Measurements from ENCODE around the gene HARS2.
A peak's percentile ranks its signal among the peaks of the same experiment; 100 is the strongest.

HARS2 gene, protein sequence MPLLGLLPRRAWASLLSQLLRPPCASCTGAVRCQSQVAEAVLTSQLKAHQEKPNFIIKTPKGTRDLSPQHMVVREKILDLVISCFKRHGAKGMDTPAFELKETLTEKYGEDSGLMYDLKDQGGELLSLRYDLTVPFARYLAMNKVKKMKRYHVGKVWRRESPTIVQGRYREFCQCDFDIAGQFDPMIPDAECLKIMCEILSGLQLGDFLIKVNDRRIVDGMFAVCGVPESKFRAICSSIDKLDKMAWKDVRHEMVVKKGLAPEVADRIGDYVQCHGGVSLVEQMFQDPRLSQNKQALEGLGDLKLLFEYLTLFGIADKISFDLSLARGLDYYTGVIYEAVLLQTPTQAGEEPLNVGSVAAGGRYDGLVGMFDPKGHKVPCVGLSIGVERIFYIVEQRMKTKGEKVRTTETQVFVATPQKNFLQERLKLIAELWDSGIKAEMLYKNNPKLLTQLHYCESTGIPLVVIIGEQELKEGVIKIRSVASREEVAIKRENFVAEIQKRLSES

DNA sequence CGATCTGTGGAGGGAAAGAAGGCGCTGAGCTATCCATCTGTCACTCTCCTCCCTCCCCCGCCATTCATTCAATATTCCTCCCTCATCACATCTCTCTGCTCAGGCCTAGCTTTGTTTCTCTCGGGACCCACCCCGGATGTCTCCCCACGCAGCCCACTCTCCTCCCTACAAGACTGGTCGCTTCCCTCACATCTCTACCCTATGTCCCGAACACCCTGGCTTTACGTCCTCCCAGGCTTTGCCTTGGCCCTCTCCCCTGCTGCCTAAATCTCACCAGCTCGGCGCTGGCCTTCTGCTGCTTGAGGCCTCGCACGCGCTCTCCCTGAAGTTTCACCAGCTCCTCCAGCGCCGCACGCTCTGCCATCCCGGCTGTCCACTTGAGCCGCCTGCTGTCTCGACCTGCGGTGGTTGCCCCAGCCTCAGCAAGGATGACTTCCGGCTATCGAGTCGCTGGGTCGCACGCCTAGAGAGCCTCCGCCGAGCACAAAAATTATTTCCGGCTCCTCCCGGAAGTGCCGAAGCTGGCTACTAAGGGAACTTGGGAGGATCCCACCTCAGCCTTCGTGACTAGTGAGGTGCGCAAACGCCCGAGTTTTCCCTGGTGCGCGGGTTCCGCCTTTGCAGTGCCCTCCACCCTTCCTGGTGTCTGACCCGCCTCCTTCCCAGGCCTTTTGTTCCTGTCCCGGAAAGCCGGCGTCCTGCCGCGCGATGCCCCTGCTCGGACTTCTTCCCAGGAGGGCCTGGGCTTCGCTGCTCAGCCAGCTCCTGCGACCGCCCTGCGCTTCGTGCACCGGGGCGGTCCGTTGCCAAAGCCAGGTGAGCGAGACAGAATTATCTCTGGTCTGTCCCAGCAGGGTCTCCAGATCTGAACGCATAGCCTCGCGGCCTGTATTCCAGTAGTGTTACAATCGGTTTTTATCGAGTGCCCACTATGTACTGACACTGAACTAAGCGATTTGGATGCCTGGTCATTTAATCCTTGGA, at the start of gene HARS2, which contains the start of gene HARS1:
Gene HARS2 (plus strand): TSS at position 515 of the 984 bp plus-strand sequence. CDS start 194 bp downstream, at position 709.
Gene HARS1 (minus strand): TSS at position 430 of the 984 bp plus-strand sequence. CDS start 66 bp downstream, at position 364.
- Histone ChIP-seq H3K27ac (ENCODE audit: low read depth, low read length, poor library complexity, severe bottlenecking) (peak within 1 kb of the TSS; percentile 11), H3K9me3 (ENCODE audit: low read length) (no peaks in the 10 kb centered on the region), H3K4me1 (ENCODE audit: insufficient read depth, low read length, severe bottlenecking) (peaks cover 22% of the 10 kb centered on the region), H4K20me1 (ENCODE audit: insufficient read depth, low read length) (no peaks in the 10 kb centered on the region), H3F3A (ENCODE audit: insufficient read depth, low read length) (no peaks in the 10 kb centered on the region), H2AFZ (ENCODE audit: low read length) (no peak within 1 kb of the TSS), H3K9ac (ENCODE audit: low read length) (peak within 1 kb of the TSS; percentile 91), H3K4me2 (ENCODE audit: low read length) (peak within 1 kb of the TSS; percentile 76), H3K9me2 (ENCODE audit: low read depth, low read length) (no peaks in the 10 kb centered on the region), H3K79me2 (ENCODE audit: insufficient read depth, low read length) (peaks cover 16% of the 10 kb centered on the region), H3K27me3 (ENCODE audit: insufficient read depth, low read length) (no peaks in the 10 kb centered on the region), H3K36me3 (ENCODE audit: insufficient read depth, low read length) (peaks cover 58% of the 10 kb centered on the region), H3K4me3 (ENCODE audit: low read depth, low read length, poor library complexity, severe bottlenecking) (peak within 1 kb of the TSS; percentile 85)
- TF ChIP-seq, protein P1, sequence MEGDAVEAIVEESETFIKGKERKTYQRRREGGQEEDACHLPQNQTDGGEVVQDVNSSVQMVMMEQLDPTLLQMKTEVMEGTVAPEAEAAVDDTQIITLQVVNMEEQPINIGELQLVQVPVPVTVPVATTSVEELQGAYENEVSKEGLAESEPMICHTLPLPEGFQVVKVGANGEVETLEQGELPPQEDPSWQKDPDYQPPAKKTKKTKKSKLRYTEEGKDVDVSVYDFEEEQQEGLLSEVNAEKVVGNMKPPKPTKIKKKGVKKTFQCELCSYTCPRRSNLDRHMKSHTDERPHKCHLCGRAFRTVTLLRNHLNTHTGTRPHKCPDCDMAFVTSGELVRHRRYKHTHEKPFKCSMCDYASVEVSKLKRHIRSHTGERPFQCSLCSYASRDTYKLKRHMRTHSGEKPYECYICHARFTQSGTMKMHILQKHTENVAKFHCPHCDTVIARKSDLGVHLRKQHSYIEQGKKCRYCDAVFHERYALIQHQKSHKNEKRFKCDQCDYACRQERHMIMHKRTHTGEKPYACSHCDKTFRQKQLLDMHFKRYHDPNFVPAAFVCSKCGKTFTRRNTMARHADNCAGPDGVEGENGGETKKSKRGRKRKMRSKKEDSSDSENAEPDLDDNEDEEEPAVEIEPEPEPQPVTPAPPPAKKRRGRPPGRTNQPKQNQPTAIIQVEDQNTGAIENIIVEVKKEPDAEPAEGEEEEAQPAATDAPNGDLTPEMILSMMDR (IDR thresholded peaks at IDR 0.05; ENCODE audit: low read length), result no peak
- no peak for TF ChIP-seq EZH2 (IDR thresholded peaks at IDR 0.05; ENCODE audit: borderline replicate concordance, low read length)

DNA sequence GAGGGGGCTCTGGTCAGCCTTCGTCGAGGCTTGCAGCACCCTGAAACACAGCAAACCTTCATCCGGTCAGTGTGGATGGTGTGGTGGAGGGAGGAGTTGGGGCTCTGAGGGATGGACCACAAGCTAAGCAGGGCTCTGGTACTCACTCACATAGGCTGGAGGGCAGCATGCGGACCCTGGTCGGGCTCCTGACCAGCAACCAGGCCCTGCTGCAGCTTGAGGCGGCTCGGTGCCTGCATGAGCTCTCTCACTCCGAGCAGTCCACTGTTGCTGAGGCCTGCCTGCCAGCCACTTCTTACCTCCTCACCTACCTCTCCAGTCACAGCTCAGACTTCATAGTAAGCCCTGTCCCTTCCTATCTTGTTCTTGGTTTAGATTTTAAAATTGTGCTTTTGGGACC, 49.5 kb upstream of the HARS2 start:
- Histone ChIP-seq H3K9ac (ENCODE audit: low read length) (no peak overlapping the region), H2AFZ (ENCODE audit: low read length) (no peak overlapping the region), H3K4me2 (ENCODE audit: low read length) (no peak overlapping the region), H3K9me2 (ENCODE audit: low read depth, low read length) (no peaks in the 10 kb centered on the region), H4K20me1 (ENCODE audit: insufficient read depth, low read length) (no peaks in the 10 kb centered on the region), H3K27me3 (ENCODE audit: insufficient read depth, low read length) (no peaks in the 10 kb centered on the region), H3K36me3 (ENCODE audit: insufficient read depth, low read length) (peaks cover 52% of the 10 kb centered on the region; the same call in 1 of the 2 replicates), H3K4me1 (ENCODE audit: insufficient read depth, low read length, severe bottlenecking) (peaks cover 36% of the 10 kb centered on the region), H3K79me2 (ENCODE audit: insufficient read depth, low read length) (peaks cover 6% of the 10 kb centered on the region), H3F3A (ENCODE audit: insufficient read depth, low read length) (no peaks in the 10 kb centered on the region), H3K27ac (ENCODE audit: low read depth, low read length, poor library complexity, severe bottlenecking) (no peak overlapping the region), H3K9me3 (ENCODE audit: low read length) (no peaks in the 10 kb centered on the region), H3K4me3 (ENCODE audit: low read depth, low read length, poor library complexity, severe bottlenecking) (no peak overlapping the region)
- TF ChIP-seq, protein P1 (IDR thresholded peaks at IDR 0.05; ENCODE audit: low read length), result no peak
- TF ChIP-seq EZH2 (IDR thresholded peaks at IDR 0.05; ENCODE audit: borderline replicate concordance, low read length), result no peak

GRCh38 chr5:140642718-140643117, 48.5 kb upstream of the HARS2 start:
- TF ChIP-seq, protein P1 (IDR thresholded peaks at IDR 0.05; ENCODE audit: low read length), result no peak
- no peak for TF ChIP-seq EZH2 (IDR thresholded peaks at IDR 0.05; ENCODE audit: borderline replicate concordance, low read length)
- Histone ChIP-seq H3K9ac (ENCODE audit: low read length) (no peak overlapping the region), H4K20me1 (ENCODE audit: insufficient read depth, low read length) (no peaks in the 10 kb centered on the region), H3K27ac (ENCODE audit: low read depth, low read length, poor library complexity, severe bottlenecking) (no peak overlapping the region), H3K36me3 (ENCODE audit: insufficient read depth, low read length) (peaks cover 52% of the 10 kb centered on the region; the same call in 1 of the 2 replicates), H3K79me2 (ENCODE audit: insufficient read depth, low read length) (peaks cover 11% of the 10 kb centered on the region), H3K4me2 (ENCODE audit: low read length) (no peak overlapping the region), H3K9me2 (ENCODE audit: low read depth, low read length) (no peaks in the 10 kb centered on the region), H2AFZ (ENCODE audit: low read length) (no peak overlapping the region), H3F3A (ENCODE audit: insufficient read depth, low read length) (no peaks in the 10 kb centered on the region), H3K27me3 (ENCODE audit: insufficient read depth, low read length) (no peaks in the 10 kb centered on the region), H3K4me3 (ENCODE audit: low read depth, low read length, poor library complexity, severe bottlenecking) (no peak overlapping the region), H3K9me3 (ENCODE audit: low read length) (no peaks in the 10 kb centered on the region), H3K4me1 (ENCODE audit: insufficient read depth, low read length, severe bottlenecking) (peaks cover 37% of the 10 kb centered on the region)

Data from OCI-LY1 (cell line).